Activated B cell treated with CpG ODN at 0.5 μM for 24 hours (primary cell): Measurements from ENCODE around the gene NKAIN2. TPM values are rescaled to one million over a fixed set of nuclear protein-coding genes. Genes with fewer than 3 reads are reported as not detected.

Experiments
- ATAC-seq: fragments of 200-7000 bp; cut with Tn5 transposase; one replicate; pipeline ENCODE4 v1.10.0; 2021; ENCODE audit warnings: low read depth, mild to moderate bottlenecking, moderate library complexity
- CTCF ChIA-PET: fragments of 350-600 bp; sonication (Branson Sonifier 250); formaldehyde crosslinking; loops from one replicate; lab custom pipeline; 2021; ENCODE audit warnings: antibody characterized with exemption; lab: Charles Lee
- POLR2A ChIA-PET: fragments of 350-600 bp; sonication (Branson Sonifier 250); formaldehyde crosslinking; loops from one replicate; lab custom pipeline; 2021; ENCODE audit warnings: antibody characterized with exemption; lab: Charles Lee
- DNase-seq: peaks from one replicate; pipeline ENCODE4 v3.0.0; 2022
- H3K27ac Mint-ChIP-seq: one replicate; pipeline ENCODE4 v1.8.0; 2020; ENCODE audit warnings: mixed read lengths
- H3K27me3 Mint-ChIP-seq: one replicate; pipeline ENCODE4 v1.8.0; 2021; ENCODE audit warnings: mixed read lengths
- H3K36me3 Mint-ChIP-seq: one replicate; pipeline ENCODE4 v1.8.0; 2021; ENCODE audit warnings: low read depth, mixed read lengths
- H3K4me1 Mint-ChIP-seq: one replicate; pipeline ENCODE4 v1.8.0; 2021; ENCODE audit warnings: mixed read lengths
- H3K4me3 Mint-ChIP-seq: one replicate; pipeline ENCODE4 v1.8.0; 2020; ENCODE audit warnings: mild to moderate bottlenecking, mixed read lengths
- H3K9me3 Mint-ChIP-seq: one replicate; pipeline ENCODE4 v1.8.0; 2020; ENCODE audit warnings: mixed read lengths
- intact Hi-C: fragments of 100-400 bp; cut with micrococcal nuclease; formaldehyde crosslinking; loops from one replicate; pipeline ENCODE4 v1.15.1; 2024
- total RNA-seq: library from RNA; stranded (reverse); gene quantifications from 2 replicates; pipeline ENCODE4 v1.2.3, GENCODE V29; 2022
- TF ChIP-seq, protein P1 (sequence below): fragments of 200-600 bp; IDR thresholded peaks from one replicate; pipeline ENCODE4 v1.8.0; 2022; ENCODE audit warnings: antibody characterized with exemption, mild to moderate bottlenecking

NKAIN2 gene
- total RNA-seq, 1 donor from 2014 or later, result not detected

DNA sequence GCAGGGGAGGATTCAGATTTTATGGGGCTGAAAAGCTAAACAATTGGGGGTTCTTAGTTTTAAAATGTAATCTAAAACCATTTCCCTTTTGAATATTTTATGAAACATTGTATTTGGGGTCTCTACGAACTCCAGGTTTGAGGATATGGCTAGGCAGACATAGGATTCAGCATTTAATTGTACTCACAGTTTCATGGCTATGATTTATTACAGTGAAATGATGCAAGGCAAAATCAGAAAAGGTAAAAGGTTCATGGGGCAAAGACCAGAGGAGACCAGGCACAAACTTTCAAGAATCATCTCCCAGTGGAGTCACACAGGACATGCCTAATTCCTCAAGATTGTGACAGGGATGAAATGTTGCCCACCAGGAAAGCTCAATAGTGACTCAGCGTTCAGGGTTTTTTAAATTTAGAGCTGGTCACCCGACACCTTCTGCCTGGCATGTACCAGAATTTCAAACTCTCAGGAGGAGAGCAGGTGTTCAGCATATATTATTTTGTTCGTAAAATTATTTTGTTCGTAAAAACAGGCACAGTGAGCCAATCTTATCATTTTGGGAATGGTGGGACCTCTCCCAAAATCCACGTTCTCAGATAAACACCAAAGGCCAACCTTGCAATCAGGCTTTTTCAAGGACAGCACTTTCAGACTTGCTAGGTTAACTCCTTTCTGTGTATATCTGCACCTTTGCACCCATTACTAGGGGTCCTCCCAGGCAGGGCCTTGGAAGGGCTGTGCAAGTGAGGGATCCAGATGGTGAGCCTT is 270.3 kb downstream of the NKAIN2 start:
- Mint-ChIP-seq H3K4me3 (no peak overlapping the region), H3K27ac (no peak overlapping the region), H3K9me3 (no peaks in the 10 kb centered on the region), H3K4me1 (no peaks in the 10 kb centered on the region), H3K27me3 (no peaks in the 10 kb centered on the region), H3K36me3 (no peaks in the 10 kb centered on the region)
- ChIA-PET CTCF (no interaction called here), POLR2A (no interaction called here)
- intact Hi-C loops, result no loop called here
- TF ChIP-seq, protein P1, sequence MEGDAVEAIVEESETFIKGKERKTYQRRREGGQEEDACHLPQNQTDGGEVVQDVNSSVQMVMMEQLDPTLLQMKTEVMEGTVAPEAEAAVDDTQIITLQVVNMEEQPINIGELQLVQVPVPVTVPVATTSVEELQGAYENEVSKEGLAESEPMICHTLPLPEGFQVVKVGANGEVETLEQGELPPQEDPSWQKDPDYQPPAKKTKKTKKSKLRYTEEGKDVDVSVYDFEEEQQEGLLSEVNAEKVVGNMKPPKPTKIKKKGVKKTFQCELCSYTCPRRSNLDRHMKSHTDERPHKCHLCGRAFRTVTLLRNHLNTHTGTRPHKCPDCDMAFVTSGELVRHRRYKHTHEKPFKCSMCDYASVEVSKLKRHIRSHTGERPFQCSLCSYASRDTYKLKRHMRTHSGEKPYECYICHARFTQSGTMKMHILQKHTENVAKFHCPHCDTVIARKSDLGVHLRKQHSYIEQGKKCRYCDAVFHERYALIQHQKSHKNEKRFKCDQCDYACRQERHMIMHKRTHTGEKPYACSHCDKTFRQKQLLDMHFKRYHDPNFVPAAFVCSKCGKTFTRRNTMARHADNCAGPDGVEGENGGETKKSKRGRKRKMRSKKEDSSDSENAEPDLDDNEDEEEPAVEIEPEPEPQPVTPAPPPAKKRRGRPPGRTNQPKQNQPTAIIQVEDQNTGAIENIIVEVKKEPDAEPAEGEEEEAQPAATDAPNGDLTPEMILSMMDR, result no peak
- DNase-seq (no peak), ATAC-seq (no peak)

DNA sequence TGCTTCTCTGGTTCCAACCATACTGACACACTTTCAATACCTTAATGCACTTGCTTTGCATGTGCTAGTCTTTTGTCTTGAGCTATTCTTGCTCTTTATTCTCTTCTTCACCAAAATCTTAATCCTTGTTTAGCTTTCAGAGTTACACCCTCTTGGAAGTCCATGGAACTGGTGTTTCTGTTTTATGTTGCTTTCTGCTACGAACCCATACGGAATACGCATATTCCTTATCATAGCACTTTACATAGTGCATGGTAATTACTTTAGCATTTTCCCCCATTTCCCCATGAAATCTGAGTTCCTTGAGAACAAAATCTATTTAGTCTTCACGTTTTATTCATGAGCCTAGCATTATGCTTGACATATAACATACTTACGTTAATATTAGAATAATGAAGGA is 270.9 kb downstream of the NKAIN2 start:
- intact Hi-C loops, result no loop called here
- Mint-ChIP-seq H3K4me3 (no peak overlapping the region), H3K36me3 (no peaks in the 10 kb centered on the region), H3K27me3 (no peaks in the 10 kb centered on the region), H3K9me3 (no peaks in the 10 kb centered on the region), H3K4me1 (no peaks in the 10 kb centered on the region), H3K27ac (no peak overlapping the region)
- DNase-seq, result no peak
- TF ChIP-seq, protein P1, result no peak
- ATAC-seq, result no peak
- CTCF ChIA-PET, result no interaction called here
- POLR2A ChIA-PET, result no interaction called here

DNA sequence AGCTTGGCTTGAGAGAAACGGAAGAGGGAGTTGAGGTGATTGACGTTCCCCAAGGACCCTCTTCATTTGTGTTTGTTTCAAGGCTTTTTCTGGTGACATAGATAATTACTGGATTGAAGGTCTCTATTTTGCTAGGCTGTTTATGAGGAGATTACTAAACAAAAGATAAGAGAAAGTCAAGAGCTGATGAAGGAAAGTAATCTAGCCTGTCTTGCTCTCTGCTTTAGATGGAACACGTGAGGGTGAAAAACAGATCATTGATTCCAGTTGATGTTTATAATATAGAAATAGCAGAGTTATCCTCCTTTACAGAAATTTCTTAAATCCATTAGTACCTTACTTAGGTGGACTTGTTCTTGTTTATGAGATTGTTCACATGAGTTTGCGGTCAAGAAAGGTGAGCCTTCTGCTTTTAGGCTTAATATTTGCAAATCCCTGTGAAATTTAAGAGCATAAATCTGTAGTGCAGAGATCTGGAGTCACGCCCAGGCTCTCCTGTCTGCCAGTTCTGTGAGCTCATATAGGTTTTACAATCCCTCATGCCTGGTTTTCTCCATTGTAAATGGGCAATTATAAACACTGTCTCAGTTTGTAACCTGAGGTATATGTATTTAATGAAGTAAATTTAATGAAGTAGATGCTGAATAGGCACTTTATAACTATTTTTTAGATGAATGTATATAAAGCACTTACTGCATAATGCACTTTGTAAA is 272.8 kb downstream of the NKAIN2 start:
- intact Hi-C loops, result no loop called here
- DNase-seq, result no peak
- Mint-ChIP-seq H3K9me3 (no peaks in the 10 kb centered on the region), H3K4me3 (no peak overlapping the region), H3K27ac (no peak overlapping the region), H3K27me3 (no peaks in the 10 kb centered on the region), H3K4me1 (no peaks in the 10 kb centered on the region), H3K36me3 (no peaks in the 10 kb centered on the region)
- ChIA-PET POLR2A (no interaction called here), CTCF (no interaction called here)
- TF ChIP-seq, protein P1, result no peak
- no peak for ATAC-seq

DNA sequence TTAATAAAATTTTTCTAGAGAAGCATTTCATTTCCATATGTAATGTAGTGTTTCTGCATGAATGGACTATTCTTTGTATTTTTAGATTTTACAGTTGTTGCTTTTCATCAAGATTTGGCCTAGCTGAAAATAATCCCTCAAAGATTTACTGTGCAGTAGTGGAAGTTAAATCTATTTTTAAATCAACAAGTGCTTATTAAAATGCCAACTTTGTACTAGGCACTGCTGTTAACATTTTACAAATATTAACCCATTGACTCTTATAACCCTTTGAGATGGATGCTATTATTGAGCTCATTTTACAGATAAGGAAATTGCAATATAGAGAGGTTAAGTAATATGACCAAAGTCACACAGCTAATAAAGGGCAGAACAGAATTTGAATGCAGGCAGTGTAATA is 274.5 kb downstream of the NKAIN2 start:
- H3K36me3 Mint-ChIP-seq, result no peaks in the 10 kb centered on the region

DNA sequence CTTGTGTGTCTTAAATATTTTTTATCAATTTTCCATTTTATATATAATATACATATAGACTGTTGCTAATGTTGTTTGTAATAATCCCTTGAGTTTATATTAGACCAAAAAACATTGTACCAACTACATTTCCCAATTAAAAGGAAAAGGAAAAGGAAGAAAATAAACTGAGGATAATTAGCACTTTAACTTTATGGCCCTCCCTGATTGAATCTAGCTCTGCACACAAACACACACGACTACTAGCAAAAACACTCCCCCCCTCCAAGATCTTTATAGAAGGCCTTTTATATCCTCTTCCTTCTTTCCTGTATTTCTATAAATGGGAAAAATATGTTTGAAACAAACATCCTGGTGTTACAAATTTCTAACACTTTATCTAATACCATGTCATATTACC is 276.8 kb downstream of the NKAIN2 start:
- ChIA-PET CTCF (no interaction called here), POLR2A (no interaction called here)
- intact Hi-C loops, result no loop called here
- Mint-ChIP-seq H3K27ac (no peak overlapping the region), H3K4me1 (no peaks in the 10 kb centered on the region), H3K9me3 (no peaks in the 10 kb centered on the region), H3K4me3 (no peak overlapping the region), H3K27me3 (no peaks in the 10 kb centered on the region), H3K36me3 (no peaks in the 10 kb centered on the region)
- ATAC-seq (no peak), DNase-seq (no peak)
- TF ChIP-seq, protein P1, result no peak

More for the DNA sequence above, 274.5 kb downstream of the NKAIN2 start:
- DNase-seq, result no peak
- no peaks in the 10 kb centered on the region for H3K9me3 Mint-ChIP-seq
- H3K27me3 Mint-ChIP-seq, result no peaks in the 10 kb centered on the region
- ATAC-seq, result no peak
- TF ChIP-seq, protein P1, result no peak
- ChIA-PET POLR2A (no interaction called here), CTCF (no interaction called here)
- H3K4me1 Mint-ChIP-seq, result no peaks in the 10 kb centered on the region
- H3K27ac Mint-ChIP-seq, result no peak overlapping the region
- intact Hi-C loops, result no loop called here
- H3K4me3 Mint-ChIP-seq, result no peak overlapping the region
